Adrenal gland (tissue), 12 donors: ENCODE measurements around the gene SERTAD2. TPM values are rescaled to one million over a fixed set of nuclear protein-coding genes. Genes with fewer than 3 reads are reported as not detected.

Experiments used
- DNase-seq, 7 donors: peaks; one replicate each; pipeline ENCODE4 v3.0.0-alpha.2; 2019 to 2020
- H3K27ac ChIP-seq, 5 donors: fragments of 200-600 bp; sonication (generic) in 4 of 5; 1 replicate in 3 of 5; 2 replicates in 2 of 5; pipeline versions ENCODE4 v1.5.1 to v1.8.0; 2016 to 2020; ENCODE audit warnings: mild to moderate bottlenecking in 1 of 5
- H3K27me3 ChIP-seq: fragments of 200-600 bp; 2 replicates; pipeline ENCODE4 v1.8.0; 2021
- H3K36me3 ChIP-seq, 2 donors: fragments of 200-600 bp; replicated peaks in 1 of 2; 1 replicate in 1 of 2; 2 replicates in 1 of 2; pipeline versions ENCODE4 v1.5.1 to v1.8.0; 2018 to 2022
- H3K4me1 ChIP-seq, 2 donors: fragments of 200-600 bp; replicated peaks in 1 of 2; 1 replicate in 1 of 2; 2 replicates in 1 of 2; pipeline versions ENCODE4 v1.5.1 to v1.8.0; 2018 to 2021
- H3K4me3 ChIP-seq, 4 donors: fragments of 200-600 bp; sonication (generic) in 3 of 4; one replicate each; pipeline ENCODE4 v1.5.1; 2016 to 2018
- H3K9me3 ChIP-seq, 3 donors: fragments of 200-600 bp; sonication (generic) in 1 of 3; replicated peaks in 1 of 3; 1 replicate in 2 of 3; 2 replicates in 1 of 3; pipeline versions ENCODE4 v1.5.1 to v1.8.0; 2016 to 2021
- CTCF ChIP-seq, 6 experiments: fragments of 450-650 bp in 4 of 6; fragments of 200-600 bp in 2 of 6; sonication (generic) in 1 of 6; IDR thresholded peaks; 1 replicate in 5 of 6; 2 replicates in 1 of 6; pipeline versions ENCODE4 v1.5.1 to v1.8.0; 2016 to 2021; ENCODE audit warnings: antibody characterized with exemption in 6 of 6, mild to moderate bottlenecking in 2 of 6, moderate library complexity in 1 of 6
- POLR2A ChIP-seq, 2 donors: fragments of 450-650 bp; IDR thresholded peaks; one replicate each; pipeline ENCODE4 v1.6.1; 2017; ENCODE audit warnings: antibody characterized with exemption in 2 of 2, mild to moderate bottlenecking in 2 of 2, moderate library complexity in 1 of 2
- WGBS, 4 donors: extraction: QIAGEN DNeasy Blood & Tissue Kit in 2 of 4; methylation state at CpG; one replicate each; pipeline versions ENCODE4 v1.1.5 to v1.1.7; 2013 to 2017; 5-methylcytosine and 5-hydroxymethylcytosine counted together
- intact Hi-C, 2 donors: fragments of 100-400 bp; cut with DNase I; formaldehyde crosslinking; loops; one replicate each; pipeline versions ENCODE4 v1.14.1 to v1.15.0; 2022 to 2023
- polyA plus RNA-seq, 3 donors: library from polyadenylated mRNA; stranded (reverse); fragments of 200-250 nt in 2 of 3; fragments of 350-450 nt in 1 of 3; fragmentation: Illumina TruSeq in 1 of 3; extraction: RNeasy Lipid Tissue Mini Kit (QIAGEN cat#74804) in 1 of 3; gene quantifications; one replicate each; pipeline ENCODE4 v1.2.3, GENCODE V29; 2013 to 2014
- total RNA-seq, 9 donors: library from RNA; depleted of rRNA in 4 of 9; stranded (reverse); fragments of >200 nt in 4 of 9; fragments of 120-200 nt in 1 of 9; fragmentation: NEBNext Ultra II Directional in 1 of 9; extraction: Animal tissue kit (Norgen Biotek cat#: 25700) in 1 of 9; gene quantifications; one replicate each; pipeline versions ENCODE4 v1.1.0 to v1.2.4, GENCODE V29; 2013 to 2023
- donor health status: healthy with polysubstance abuse.
- donor health status: Bipolar disorder and iron deficiency.
- donor health status: DM: yes; HTN: yes; CAD: no.
- donor health status: DM: no; HTN: no; CAD: no.
- donor health status: DM: no; HTN: no; CAD: no.
- donor health status: DM: yes; HTN: yes; CAD: no.

The SERTAD2 gene
- total and polyA plus RNA-seq, 12 donors, result 5.1 to 18.3 (median 11.3) TPM

GRCh38 chr2:64615844-64616536 is 37.7 kb downstream of the SERTAD2 start:
- intact Hi-C loops, result no loop called here
- TF ChIP-seq POLR2A (IDR thresholded peaks at IDR 0.05) (no peak), CTCF (IDR thresholded peaks at IDR 0.05) (no peak)
- Histone ChIP-seq H3K4me1 (peaks cover 0 to 9% of the 10 kb centered on the region in 2 donors), H3K27me3 (no peaks in the 10 kb centered on the region), H3K36me3 (no peaks in the 10 kb centered on the region), H3K27ac (no peak overlapping the region), H3K9me3 (no peaks in the 10 kb centered on the region), H3K4me3 (no peak overlapping the region)
- peak in 2 of 7 donors; percentile 4 to 35 for DNase-seq
- WGBS, 4 donors, result 94 to 96% (median 95%) methylated on average over 7 of the region's 7 CpGs

GRCh38 chr2:64615192-64615763 is 38.4 kb downstream of the SERTAD2 start:
- 90 to 95% (median 92%) methylated on average over 6 of the region's 6 CpGs for WGBS, 4 donors
- peak in 2 of 7 donors; percentile 4 to 24 for DNase-seq

GRCh38 chr2:64613276-64613675 is 40.4 kb downstream of the SERTAD2 start:
- 76 to 82% (median 79%) methylated on average over 7 of the region's 7 CpGs for WGBS, 4 donors
- DNase-seq, result no peak
- Histone ChIP-seq H3K9me3 (no peaks in the 10 kb centered on the region), H3K27me3 (no peaks in the 10 kb centered on the region), H3K4me3 (no peak overlapping the region), H3K36me3 (no peaks in the 10 kb centered on the region), H3K27ac (no peak overlapping the region), H3K4me1 (peaks cover 0 to 4% of the 10 kb centered on the region in 2 donors)
- no peak for TF ChIP-seq CTCF (IDR thresholded peaks at IDR 0.05)
- no peak for TF ChIP-seq POLR2A (IDR thresholded peaks at IDR 0.05)
- intact Hi-C loops, result no loop called here

More at GRCh38 chr2:64615192-64615763, 38.4 kb downstream of the SERTAD2 start:
- no peak for TF ChIP-seq POLR2A (IDR thresholded peaks at IDR 0.05)
- TF ChIP-seq CTCF (IDR thresholded peaks at IDR 0.05), result no peak
- H3K27me3 ChIP-seq, result no peaks in the 10 kb centered on the region
- no peaks in the 10 kb centered on the region for H3K9me3 ChIP-seq
- peaks cover 0 to 5% of the 10 kb centered on the region in 2 donors for H3K4me1 ChIP-seq
- H3K27ac ChIP-seq, result no peak overlapping the region
- H3K4me3 ChIP-seq, result no peak overlapping the region
- intact Hi-C loops, result no loop called here
- H3K36me3 ChIP-seq, result no peaks in the 10 kb centered on the region

GRCh38 chr2:64612575-64613195 is 41.0 kb downstream of the SERTAD2 start:
- no peak overlapping the region for H3K4me3 ChIP-seq
- peak in 1 of 7 donors; percentile 24 for DNase-seq

More at GRCh38 chr2:64612575-64613195, 41.0 kb downstream of the SERTAD2 start:
- H3K9me3 ChIP-seq, result no peaks in the 10 kb centered on the region
- intact Hi-C loops, result no loop called here
- TF ChIP-seq CTCF (IDR thresholded peaks at IDR 0.05) (no peak), POLR2A (IDR thresholded peaks at IDR 0.05) (no peak)
- no peaks in the 10 kb centered on the region for H3K36me3 ChIP-seq
- 76 to 92% (median 85%) methylated on average over 5 of the region's 5 CpGs for WGBS, 4 donors
- no peaks in the 10 kb centered on the region for H3K27me3 ChIP-seq
- H3K27ac ChIP-seq, result no peak overlapping the region
- H3K4me1 ChIP-seq, result peaks cover 0 to 4% of the 10 kb centered on the region in 2 donors
